LNCaP clone FGC (cell line): ENCODE measurements around the gene TRPM5.

Experiments used
- DNase-seq: peaks from one replicate; pipeline ENCODE4 v3.0.0-alpha.2; 2011; ENCODE audit warnings: low read depth
- H3K4me3 ChIP-seq: 2 replicates; pipeline ENCODE4 v1.5.1; 2011; ENCODE audit warnings: mild to moderate bottlenecking, low read depth, low read length, control low read depth
- TF ChIP-seq, protein P1 (sequence below): IDR thresholded peaks from 2 replicates; pipeline ENCODE4 v1.5.1; 2012; ENCODE audit warnings: mild to moderate bottlenecking; ENCODE audit not compliant: control insufficient read depth, insufficient read depth; ENCODE audit errors: extremely low read depth

TRPM5 gene

DNA sequence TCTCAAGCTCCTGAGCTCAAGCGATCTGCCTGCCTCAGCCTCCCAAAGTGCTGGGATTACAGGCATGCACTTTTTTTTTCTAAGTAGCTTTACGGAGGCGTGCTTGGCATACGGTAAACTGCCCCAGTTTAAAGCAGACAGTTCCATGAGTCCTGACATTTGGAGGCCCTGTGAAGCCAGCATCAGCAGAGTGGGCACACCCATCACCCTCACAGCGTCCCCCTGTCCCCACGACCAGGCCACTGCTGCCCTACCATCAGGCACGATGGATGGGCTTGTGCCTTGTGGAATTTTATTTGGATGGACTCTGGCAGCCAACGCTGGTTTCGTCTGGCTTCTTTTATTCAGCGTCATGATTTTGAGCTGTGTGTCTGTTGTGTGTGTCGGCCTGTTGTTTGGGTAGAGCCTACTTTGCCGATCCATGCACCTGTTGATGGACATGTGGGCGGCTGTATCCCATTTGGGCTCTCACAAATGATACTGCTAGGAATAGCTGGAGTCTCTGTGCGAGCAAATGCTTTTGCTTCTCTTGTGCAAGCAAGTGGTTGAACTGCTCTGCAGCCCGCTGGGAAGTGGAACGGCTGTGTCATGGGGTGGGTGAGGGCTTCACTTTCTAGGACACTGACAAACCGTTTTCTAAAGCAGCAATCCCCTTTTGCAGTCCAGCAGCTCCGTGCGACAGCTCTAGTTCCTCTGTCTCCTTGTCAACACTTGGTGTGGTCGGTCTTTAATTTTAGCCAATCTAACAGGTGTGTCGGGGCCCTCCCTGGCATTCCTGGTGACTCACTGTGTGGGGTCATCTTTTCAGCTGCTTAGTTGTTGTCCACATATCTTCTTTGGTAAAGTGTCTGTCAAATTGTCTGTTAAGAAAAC is 24.3 kb upstream of the TRPM5 start:
- TF ChIP-seq, protein P1, sequence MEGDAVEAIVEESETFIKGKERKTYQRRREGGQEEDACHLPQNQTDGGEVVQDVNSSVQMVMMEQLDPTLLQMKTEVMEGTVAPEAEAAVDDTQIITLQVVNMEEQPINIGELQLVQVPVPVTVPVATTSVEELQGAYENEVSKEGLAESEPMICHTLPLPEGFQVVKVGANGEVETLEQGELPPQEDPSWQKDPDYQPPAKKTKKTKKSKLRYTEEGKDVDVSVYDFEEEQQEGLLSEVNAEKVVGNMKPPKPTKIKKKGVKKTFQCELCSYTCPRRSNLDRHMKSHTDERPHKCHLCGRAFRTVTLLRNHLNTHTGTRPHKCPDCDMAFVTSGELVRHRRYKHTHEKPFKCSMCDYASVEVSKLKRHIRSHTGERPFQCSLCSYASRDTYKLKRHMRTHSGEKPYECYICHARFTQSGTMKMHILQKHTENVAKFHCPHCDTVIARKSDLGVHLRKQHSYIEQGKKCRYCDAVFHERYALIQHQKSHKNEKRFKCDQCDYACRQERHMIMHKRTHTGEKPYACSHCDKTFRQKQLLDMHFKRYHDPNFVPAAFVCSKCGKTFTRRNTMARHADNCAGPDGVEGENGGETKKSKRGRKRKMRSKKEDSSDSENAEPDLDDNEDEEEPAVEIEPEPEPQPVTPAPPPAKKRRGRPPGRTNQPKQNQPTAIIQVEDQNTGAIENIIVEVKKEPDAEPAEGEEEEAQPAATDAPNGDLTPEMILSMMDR = no peak
- no peak for DNase-seq

DNA sequence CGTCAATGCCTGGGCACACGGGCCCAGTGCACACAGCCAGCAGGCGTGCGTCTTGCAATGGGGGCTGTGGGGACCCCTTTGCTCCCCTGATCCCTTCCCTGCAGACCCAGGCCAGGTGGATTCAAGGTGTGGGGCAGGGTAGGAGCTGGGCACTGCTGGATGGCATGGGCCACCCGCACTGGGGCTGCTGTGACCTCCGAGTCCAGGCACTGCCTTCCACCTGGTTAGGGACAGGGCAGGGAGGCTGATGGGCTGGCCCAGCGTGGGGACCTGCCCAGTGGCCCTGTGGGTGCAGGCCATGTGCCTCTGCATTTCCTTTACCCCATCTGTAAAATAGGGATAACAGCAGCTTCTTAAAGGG is 23.4 kb upstream of the TRPM5 start:
- TF ChIP-seq, protein P1 = no peak
- DNase-seq = no peak
- no peak overlapping the region for H3K4me3 ChIP-seq

More for the DNA sequence above, 24.3 kb upstream of the TRPM5 start:
- no peak overlapping the region for H3K4me3 ChIP-seq

DNA sequence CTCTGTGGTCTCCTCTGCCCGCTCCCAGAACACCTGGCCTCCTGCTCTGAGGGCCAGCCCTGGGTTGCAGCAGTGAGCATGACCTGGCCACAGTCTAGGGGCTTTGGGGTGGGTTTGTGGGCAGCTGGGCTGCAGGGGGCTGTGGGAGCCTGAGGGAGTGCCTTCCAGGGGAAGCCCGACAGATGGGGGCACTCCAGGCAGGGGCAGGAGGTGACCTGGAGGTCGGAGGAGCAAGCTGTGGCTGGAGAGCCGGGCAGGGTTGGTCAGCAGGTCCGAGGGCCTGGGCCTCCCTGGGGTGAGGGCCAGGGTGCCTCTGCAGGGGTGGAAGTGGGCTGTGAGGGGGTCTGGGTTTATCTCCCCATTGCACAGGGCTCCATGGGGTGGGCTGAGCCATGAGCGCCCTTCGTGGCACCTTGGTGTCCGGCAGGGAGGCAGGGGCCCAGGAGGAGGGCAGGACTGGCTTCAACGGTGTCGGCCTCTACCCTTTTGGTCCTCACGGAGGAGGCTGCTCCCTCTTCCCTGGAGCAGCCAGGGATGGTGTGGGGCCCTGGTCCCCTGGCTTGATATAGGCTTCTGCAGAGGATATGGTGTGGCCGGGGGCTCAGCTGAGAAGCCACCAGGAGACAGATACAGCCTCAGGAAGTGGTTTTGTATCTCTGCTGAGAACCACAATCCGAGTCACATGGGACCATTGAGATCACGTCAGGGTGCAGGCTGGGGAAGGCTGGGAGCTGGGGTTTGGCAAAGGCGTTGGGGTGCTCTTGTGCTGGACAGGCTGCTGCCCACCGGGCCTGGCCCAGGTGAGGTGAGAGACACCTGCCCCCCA is 22.8 kb upstream of the TRPM5 start:
- no peak for DNase-seq
- no peak overlapping the region for H3K4me3 ChIP-seq
- TF ChIP-seq, protein P1 = no peak

DNA sequence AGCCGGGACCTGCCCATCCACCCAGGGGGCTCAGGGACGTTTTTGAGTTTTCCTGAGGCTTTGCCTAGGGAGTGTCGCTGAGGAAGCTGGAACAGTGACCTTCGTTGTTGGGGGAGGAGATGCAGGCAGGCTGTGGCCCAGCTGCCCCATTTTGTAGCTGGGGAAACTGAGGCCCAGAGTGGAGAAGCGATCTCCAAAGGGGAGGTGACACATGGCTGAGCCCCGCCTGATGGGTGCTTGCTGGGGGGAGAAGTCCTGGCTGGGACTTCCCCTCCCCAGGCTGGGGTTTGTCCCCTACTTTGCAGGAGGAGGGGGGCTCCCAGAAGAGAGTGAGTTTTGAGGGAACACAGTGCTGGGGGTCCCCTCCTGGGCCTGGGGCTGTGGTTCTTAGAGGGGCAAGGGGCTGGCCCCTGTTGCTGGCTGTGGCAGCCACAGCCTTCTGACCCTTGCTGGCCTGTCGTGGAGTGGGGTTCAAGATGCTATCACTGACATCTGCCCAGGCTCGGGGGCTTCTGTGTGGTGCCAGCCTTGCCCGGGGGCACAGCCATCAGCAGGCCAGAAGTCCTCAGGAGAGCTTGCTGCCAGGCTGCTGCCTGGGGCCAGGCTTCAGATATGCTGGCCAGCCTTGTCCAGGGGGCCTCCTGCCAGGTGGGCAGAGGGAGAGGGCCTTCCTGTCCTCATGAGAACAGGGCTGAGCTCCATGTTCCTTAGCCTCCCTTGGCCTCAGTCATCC is 21.9 kb upstream of the TRPM5 start:
- no peak overlapping the region for H3K4me3 ChIP-seq
- TF ChIP-seq, protein P1 = no peak

DNA sequence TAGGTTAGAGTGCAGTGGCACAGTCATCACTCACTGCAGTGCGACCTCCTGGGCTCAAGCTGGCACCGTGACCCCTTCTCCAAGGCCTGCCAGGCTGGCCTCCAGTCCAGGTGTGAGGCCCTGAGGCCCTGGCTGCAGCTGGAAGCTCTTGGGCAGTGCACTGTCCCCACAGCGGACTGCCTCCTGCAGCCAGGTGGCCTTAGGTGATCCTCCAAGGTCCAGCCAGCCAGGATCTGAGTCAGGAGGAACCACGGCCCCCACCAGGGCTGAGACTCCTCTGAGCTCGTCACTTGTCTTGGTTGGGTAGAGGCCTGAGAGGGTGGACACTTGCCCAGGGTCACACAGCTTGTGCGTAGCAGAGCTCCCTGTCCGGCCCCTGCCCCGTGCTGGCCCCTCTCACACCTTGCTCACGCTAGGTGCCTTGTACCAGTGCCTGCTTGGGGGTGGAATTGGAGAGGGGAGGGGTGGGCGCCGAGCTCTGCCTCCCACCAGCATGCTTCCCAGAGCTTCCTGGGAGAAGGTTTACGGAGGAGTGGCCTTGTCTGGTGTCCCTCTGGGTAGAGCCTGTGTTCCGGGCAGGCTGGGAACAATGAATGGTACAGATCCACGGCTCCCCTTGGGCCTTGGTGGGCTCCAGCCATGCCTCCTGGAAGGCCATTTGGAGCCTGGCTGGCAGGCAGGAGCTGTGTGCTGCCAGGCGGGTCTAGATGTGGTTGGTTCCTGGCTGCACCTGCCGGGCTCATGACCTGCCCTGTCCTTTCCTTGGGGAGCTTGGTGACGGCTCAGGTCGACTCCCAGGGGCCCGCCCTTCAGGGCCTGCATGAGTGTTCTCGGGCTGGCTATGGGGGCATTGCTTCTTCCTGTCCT is 21.1 kb upstream of the TRPM5 start:
- TF ChIP-seq, protein P1 = no peak
- DNase-seq = no peak
- H3K4me3 ChIP-seq = no peak overlapping the region

More for the DNA sequence above, 21.9 kb upstream of the TRPM5 start:
- no peak for DNase-seq

DNA sequence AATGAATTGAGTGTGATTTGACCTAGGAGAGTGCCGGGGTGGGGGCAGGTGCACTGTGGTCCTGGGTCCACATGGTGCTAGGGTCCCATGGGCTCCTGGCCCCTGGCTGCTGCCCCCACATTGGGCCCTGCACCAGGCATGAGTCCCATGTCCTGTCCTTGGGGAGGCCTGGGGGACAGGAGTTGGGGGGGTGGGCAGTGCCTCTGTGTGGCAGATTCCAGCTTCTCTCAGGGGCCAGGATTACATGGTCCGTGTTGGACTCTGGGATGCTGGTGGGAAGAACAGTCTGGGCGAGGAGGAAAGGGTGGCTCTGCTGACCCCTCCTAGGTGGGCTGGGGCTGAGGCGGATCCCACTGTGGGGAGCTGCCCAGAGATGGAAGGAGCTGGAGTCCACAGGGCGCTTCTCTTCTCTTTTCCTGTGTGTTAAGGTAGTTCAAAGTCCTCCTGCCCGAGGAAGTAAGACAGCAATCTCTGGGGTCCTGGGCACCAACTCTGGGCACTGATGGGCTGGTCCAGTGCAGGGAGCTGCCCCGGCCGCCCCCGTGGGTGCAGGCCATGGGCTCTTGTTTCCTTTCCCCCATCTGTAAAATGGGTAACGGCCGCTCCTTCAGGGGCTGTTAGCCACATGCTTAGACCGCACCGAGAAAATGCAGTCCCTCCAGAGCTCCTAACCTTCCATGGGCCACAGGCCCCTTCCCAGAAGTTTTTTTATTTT is 20.3 kb upstream of the TRPM5 start:
- TF ChIP-seq, protein P1 = no peak
- no peak overlapping the region for H3K4me3 ChIP-seq
- no peak for DNase-seq
